Activated naive CD4-positive, alpha-beta T cell treated with anti-CD3 and anti-CD28 coated beads, Interleukin-2, amount 10 ng/mL, durations not matched to agents 7 days and 5 days (primary cell): Measurements from ENCODE around the gene ELP5.

Source experiments
- CTCF ChIA-PET: fragments of 350-600 bp; sonication (Branson Sonifier 250); formaldehyde crosslinking; loops from one replicate; lab custom pipeline; 2021; ENCODE audit warnings: antibody characterized with exemption; lab: Charles Lee
- DNase-seq: peaks from one replicate; pipeline ENCODE4 v3.0.0-alpha.2; 2020
- H3K27ac Mint-ChIP-seq: one replicate; pipeline ENCODE4 v1.8.0; 2021; ENCODE audit warnings: mild to moderate bottlenecking, moderate library complexity, mixed read lengths
- H3K27me3 Mint-ChIP-seq: one replicate; pipeline ENCODE4 v1.8.0; 2021; ENCODE audit warnings: mild to moderate bottlenecking, mixed read lengths
- H3K36me3 Mint-ChIP-seq: one replicate; pipeline ENCODE4 v1.8.0; 2021; ENCODE audit warnings: mixed read lengths
- H3K4me1 Mint-ChIP-seq: one replicate; pipeline ENCODE4 v1.8.0; 2021; ENCODE audit warnings: mixed read lengths
- H3K4me3 Mint-ChIP-seq: one replicate; pipeline ENCODE4 v1.8.0; 2021; ENCODE audit warnings: mild to moderate bottlenecking, moderate library complexity, mixed read lengths
- H3K9me3 Mint-ChIP-seq: one replicate; pipeline ENCODE4 v1.8.0; 2021; ENCODE audit warnings: mixed read lengths

The ELP5 gene

DNA sequence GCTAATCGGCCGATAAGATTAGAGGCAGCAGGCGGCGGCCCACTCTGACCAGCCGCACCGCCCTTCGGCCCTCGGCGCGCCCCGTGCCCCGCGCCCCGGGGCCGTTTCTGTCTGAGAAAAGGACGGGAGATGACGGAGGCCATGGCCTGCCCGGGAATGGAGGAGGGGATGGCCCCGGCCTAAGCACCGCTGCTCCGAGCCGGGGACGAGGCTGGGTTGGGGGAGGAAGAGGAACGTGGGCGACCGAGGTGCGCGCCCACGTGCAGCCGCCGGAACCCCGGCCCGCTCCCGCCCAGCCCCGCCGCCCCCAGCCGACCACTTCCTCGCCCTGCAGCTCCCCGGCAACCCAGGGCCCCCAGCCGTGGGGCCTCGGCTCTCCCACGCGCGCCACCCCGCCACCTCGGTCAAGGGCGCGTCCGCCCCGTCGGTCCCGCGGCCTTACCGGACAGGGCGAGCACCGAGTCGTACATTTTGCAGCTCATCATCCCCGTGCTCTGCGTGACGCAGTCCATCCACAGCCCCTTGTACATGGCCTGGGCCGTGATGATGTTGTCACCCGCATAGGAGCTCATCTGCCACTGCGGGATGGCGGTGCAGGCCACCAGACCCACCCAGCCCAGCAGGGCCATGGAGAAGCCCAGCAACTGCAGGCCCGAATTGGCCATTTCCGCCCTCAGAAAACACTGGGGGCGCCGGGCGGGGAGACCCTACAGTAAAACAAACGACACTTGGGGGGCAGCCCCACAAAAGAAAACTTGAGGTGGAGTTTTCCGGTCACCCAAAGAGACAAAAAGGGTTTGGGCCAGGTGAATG lies 9.6 kb downstream of the ELP5 start:
- peaks cover 31% of the 10 kb centered on the region for H3K4me1 Mint-ChIP-seq
- peaks cover 7% of the 10 kb centered on the region for H3K36me3 Mint-ChIP-seq
- DNase-seq = peak; percentile 39
- no peaks in the 10 kb centered on the region for H3K9me3 Mint-ChIP-seq
- H3K27ac Mint-ChIP-seq = peak overlapping the region; percentile 65
- peaks cover 62% of the 10 kb centered on the region for H3K27me3 Mint-ChIP-seq
- CTCF ChIA-PET = no interaction called here
- H3K4me3 Mint-ChIP-seq = peak overlapping the region; percentile 57

DNA sequence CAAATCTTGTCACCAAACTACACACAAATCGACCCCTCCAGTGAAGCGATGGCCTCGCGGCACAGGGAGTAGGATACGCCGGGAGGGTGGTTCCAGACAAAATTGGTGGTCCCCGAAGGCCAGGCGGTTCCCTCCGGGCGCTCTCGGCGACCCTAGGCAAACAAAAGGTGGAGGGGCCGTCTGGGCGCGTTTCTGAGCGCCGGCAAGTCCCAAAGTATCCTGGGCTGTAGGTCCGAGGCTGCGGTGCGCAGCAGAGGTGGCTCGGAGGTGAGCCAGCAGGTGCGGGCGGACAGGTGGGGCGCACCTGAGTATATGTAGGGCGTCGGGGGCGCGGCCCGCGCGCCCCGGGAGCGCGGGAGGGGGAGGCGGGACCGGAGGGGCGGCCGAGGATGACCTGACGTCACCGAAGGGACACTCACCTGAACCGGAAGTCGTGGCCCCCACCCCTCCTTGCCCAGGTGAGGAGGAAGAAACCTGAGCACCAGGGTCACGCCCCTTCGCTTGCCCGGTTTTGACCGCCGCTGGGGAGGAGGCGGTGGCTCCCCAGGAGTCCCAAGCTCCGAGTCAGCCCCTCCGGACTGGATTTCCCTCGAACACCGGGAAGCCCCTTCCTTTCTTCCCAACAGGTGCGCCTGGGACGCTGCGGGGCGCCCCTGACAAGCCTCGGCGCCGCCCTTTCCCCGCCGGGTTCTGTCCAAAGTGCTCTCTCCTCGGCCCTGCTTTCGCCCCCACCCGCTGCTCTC lies 10.3 kb downstream of the ELP5 start, which contains the start of gene CLDN7:
CLDN7 (minus strand) TSS at position 287 of the 743 bp plus-strand sequence. CDS start 435 bp downstream, outside the sequence.
- peak; percentile 37 for DNase-seq
- Mint-ChIP-seq H3K4me1 (peaks cover 33% of the 10 kb centered on the region), H3K9me3 (no peaks in the 10 kb centered on the region), H3K4me3 (peak within 1 kb of the TSS; percentile 57), H3K27ac (peak within 1 kb of the TSS; percentile 65), H3K36me3 (peaks cover 3% of the 10 kb centered on the region), H3K27me3 (peaks cover 69% of the 10 kb centered on the region)
- CTCF ChIA-PET = no interaction called here

DNA sequence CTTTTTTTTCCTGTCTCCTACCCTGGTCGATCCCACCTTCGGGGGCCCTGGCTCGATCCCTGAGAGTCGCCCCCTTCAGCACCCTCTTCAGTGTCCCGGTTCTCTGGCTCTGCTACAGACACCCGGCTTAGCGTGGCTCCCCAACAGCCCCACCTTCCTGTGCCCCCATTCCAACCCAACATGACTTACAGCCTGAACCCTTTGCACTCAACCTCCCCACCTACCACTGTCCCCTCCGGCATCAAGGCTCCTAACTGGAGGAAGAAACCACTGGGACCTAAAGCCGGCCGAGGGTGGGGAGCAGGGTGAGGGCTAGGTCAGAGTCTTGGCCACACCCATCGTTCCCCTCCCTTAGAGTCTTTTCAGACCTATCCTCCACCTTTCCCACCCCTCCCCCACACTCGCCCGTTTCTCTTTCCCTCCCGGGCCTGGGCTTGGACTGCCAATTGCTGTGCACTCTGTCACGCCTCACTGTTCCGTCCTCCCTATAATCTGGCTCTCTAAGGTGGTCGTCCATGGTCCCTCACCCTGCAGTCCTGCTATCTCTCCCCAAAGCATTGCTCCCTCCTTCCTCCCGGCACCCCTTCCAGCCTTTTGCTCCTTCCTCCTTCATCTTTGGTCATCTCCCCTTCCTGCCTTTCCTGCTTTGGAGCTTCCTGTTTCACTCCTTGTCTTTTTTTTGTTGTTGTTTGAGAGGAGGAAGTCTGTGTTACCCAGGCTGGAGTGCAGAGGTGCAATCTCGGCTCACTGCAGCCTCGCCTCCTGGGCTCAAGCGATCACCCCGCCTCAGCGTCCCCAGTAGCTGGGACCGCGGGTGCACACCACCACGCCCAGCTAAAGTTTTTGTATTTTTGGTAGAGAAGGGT lies 11.2 kb downstream of the ELP5 start:
- peak; percentile 54 for DNase-seq
- peaks cover 76% of the 10 kb centered on the region for H3K27me3 Mint-ChIP-seq

DNA sequence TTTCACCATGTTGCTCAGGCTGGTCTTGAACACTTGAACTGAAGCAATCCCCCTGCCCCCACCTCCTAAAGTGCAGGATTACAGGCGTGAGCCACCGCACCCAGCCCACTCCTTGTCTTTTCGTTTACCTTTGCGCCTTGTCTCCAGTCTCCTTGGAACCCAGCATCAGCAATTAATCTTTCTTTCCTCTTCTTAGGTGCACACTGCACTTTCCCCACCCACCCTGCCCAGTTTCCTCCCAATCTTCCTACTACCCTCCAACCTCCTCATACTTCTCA lies 11.7 kb downstream of the ELP5 start:
- H3K9me3 Mint-ChIP-seq = no peaks in the 10 kb centered on the region
- H3K4me1 Mint-ChIP-seq = peaks cover 33% of the 10 kb centered on the region
- no peak overlapping the region for H3K4me3 Mint-ChIP-seq
- peaks cover 80% of the 10 kb centered on the region for H3K27me3 Mint-ChIP-seq
- H3K27ac Mint-ChIP-seq = no peak overlapping the region
- H3K36me3 Mint-ChIP-seq = peaks cover 3% of the 10 kb centered on the region
- CTCF ChIA-PET = interaction anchor here (0.6 to 0.8 kb wide), 2 partner anchors 218 to 239 kb away, joined by 3 read pairs; no protein-coding TSS in a partner anchor
- DNase-seq = no peak

More for the DNA sequence above, 11.2 kb downstream of the ELP5 start:
- Mint-ChIP-seq H3K27ac (peak overlapping the region; percentile 24), H3K36me3 (peaks cover 3% of the 10 kb centered on the region), H3K9me3 (no peaks in the 10 kb centered on the region), H3K4me1 (peaks cover 33% of the 10 kb centered on the region), H3K4me3 (peak overlapping the region; percentile 19)
- CTCF ChIA-PET = interaction anchor here (0.6 to 0.8 kb wide), 2 partner anchors 218 to 240 kb away, joined by 3 read pairs; no protein-coding TSS in a partner anchor

DNA sequence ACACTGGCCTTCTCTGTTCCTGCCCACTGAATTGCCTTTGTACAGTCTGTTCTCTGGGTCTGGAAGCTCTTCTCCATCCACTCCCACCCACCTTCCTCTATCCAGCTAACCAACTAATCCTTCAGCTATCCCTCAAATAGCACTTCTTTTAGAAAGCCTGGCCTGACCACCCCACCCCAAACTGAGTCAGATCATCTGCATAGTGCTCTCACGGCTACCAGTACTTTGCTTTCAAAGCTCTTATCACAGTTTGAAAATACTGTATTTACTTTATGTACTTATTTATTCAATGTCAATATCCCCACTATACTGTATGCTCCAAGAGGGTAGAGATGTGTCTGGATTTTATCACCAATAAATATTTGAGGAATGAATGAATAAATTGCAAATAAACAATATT lies 14.8 kb downstream of the ELP5 start:
- Mint-ChIP-seq H3K4me3 (no peak overlapping the region), H3K4me1 (peaks cover 24% of the 10 kb centered on the region), H3K27me3 (peaks cover 78% of the 10 kb centered on the region), H3K36me3 (peaks cover 3% of the 10 kb centered on the region), H3K9me3 (no peaks in the 10 kb centered on the region), H3K27ac (no peak overlapping the region)
- no peak for DNase-seq
- CTCF ChIA-PET = interaction anchor here (1.4 kb wide), 1 partner anchor 30 kb away, joined by 3 read pairs; no protein-coding TSS in a partner anchor

DNA sequence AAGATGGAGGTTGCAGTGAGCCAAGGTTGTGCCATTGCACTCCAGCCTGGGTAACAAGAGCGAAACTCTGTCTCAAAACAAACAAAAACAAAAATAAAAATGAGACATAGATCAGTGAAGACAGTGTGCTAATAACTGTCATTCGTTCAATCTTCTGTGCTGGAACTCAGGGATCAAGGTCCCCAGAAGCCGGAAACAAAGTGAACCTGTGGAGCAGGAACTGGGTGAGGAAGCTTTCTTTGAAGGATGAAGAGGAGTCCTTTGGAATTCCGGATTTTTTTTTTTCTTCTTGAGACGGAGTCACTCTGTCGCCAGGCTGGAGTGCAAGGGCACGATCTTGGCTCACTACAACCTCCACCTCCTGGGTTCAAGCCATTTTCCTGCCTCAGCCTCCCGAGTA lies 27.4 kb downstream of the ELP5 start:
- Mint-ChIP-seq H3K4me3 (no peak overlapping the region), H3K36me3 (no peaks in the 10 kb centered on the region), H3K9me3 (no peaks in the 10 kb centered on the region), H3K27me3 (peaks cover 52% of the 10 kb centered on the region), H3K27ac (no peak overlapping the region), H3K4me1 (peaks cover 28% of the 10 kb centered on the region)
- CTCF ChIA-PET = interaction anchor here (0.7 to 10.4 kb wide), 4 partner anchors 10 to 124 kb away, joined by 3 to 78 read pairs (median 4); no protein-coding TSS in a partner anchor
- no peak for DNase-seq

DNA sequence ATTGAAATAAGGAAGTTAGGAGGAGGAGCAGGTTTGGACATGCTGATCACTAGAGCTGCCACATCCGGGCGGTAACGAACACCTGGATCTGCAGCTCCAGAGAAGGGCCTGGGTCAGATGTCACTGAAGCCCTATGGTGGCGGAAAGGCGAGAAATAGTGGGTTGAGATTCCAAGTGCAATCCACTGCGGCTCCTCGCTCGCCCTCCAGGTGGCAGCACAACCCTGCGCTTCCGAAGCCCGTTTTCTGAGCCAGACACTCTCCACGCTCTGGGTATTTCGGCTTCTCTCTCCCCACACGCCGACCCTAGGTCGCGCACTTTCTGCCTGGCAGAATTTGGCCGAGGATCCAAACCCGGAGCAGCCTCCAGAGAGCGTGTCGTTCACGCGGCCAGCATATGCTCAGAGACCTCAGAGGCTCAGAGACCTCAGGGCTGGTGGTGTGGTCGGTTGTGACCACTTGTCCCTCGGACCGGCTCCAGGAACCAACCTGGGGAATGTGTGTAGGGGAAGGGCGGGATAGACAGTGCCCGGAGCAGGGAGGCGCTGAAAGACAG lies 28.6 kb downstream of the ELP5 start:
- DNase-seq = peak; percentile 89
- H3K27ac Mint-ChIP-seq = peak overlapping the region; percentile 45
- no peaks in the 10 kb centered on the region for H3K9me3 Mint-ChIP-seq
- H3K4me1 Mint-ChIP-seq = peaks cover 28% of the 10 kb centered on the region
- CTCF ChIA-PET = interaction anchor here (0.8 to 10.4 kb wide), 5 partner anchors 12 to 280 kb away, joined by 3 to 78 read pairs (median 4); partner anchors contain the start of gene ACAP1
- H3K27me3 Mint-ChIP-seq = peaks cover 61% of the 10 kb centered on the region
- no peaks in the 10 kb centered on the region for H3K36me3 Mint-ChIP-seq
- H3K4me3 Mint-ChIP-seq = peak overlapping the region; percentile 71

DNA sequence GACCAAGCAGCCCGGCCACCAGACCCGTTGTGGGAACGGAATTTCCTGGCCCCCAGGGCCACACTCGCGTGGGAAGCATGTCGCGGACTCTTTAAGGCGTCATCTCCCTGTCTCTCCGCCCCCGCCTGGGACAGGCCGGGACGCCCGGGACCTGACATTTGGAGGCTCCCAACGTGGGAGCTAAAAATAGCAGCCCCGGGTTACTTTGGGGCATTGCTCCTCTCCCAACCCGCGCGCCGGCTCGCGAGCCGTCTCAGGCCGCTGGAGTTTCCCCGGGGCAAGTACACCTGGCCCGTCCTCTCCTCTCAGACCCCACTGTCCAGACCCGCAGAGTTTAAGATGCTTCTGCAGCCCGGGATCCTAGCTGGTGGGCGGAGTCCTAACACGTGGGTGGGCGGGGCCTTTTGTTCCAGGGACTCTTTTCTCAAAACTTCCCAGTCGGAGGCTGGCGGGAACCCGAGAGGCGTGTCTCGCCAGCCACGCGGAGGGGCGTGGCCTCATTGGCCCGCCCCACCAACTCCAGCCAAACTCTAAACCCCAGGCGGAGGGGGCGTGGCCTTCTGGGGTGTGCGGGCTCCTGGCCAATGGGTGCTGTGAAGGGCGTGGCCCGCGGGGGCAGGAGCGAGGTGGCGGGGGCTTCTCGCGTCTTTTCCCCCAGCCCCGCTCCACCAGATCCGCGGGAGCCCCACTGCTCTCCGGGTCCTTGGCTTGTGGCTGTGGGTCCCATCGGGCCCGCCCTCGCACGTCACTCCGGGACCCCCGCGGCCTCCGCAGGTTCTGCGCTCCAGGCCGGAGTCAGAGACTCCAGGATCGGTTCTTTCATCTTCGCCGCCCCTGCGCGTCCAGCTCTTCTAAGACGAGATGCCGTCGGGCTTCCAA lies 29.3 kb downstream of the ELP5 start, which contains the start of gene SLC2A4:
SLC2A4 (plus strand) TSS at position 645 of the 879 bp plus-strand sequence; CDS start at position 862, 217 bp downstream.
- peak within 1 kb of the TSS; percentile 45 for H3K27ac Mint-ChIP-seq
- H3K27me3 Mint-ChIP-seq = peaks cover 65% of the 10 kb centered on the region

DNA sequence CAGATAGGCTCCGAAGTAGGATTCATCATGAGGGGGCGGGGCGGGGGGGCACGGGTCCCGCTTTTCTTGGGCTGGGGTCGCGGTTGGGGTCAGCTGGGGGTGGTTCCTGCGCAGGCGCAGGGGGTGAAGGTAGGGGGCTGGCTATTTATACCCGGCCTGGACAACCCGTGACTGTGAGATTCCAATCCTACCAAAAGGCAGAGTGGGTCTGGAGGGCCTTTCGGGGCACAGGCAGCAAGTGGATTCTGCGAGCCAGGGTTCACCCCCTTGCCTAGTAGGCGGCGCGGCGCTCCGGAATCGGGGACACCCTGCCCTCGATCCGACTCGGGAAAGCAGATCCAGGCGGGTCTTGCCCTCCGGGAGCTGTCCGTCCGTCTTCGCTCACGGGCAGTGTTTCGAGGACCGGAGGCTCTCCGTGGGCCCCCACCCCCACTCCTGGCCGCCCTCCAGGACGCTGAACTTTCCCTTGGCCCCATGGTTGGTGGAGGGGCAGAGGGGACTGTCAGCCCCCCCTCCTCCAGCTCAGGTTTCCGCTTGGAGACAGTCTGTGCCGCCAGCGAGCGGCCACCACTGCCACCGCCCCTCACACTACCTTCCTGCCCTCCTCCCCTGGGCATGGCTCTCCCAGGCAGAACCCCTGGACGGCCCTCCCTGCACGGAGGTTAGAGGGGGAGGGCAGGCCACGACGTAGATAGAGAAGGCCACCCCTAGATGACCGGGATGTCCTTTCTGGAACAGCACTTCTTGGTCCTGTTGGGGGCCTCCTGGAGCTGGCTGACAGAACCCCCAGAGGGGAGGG lies 30.1 kb downstream of the ELP5 start:
- CTCF ChIA-PET = interaction anchor here (0.6 to 10.4 kb wide), 5 partner anchors 10 to 279 kb away, joined by 3 to 78 read pairs (median 4); partner anchors contain the start of gene SENP3
- Mint-ChIP-seq H3K27me3 (peaks cover 74% of the 10 kb centered on the region), H3K27ac (no peak overlapping the region), H3K4me1 (peaks cover 28% of the 10 kb centered on the region), H3K9me3 (no peaks in the 10 kb centered on the region), H3K36me3 (no peaks in the 10 kb centered on the region), H3K4me3 (peak overlapping the region; percentile 71)
- no peak for DNase-seq

More for the DNA sequence above, 29.3 kb downstream of the ELP5 start, which contains the start of gene SLC2A4:
- CTCF ChIA-PET = interaction anchor here (0.6 to 10.4 kb wide), 6 partner anchors 9 to 280 kb away, joined by 3 to 78 read pairs (median 4); partner anchors contain the start of gene SENP3
- Mint-ChIP-seq H3K9me3 (no peaks in the 10 kb centered on the region), H3K4me3 (peak within 1 kb of the TSS; percentile 71), H3K4me1 (peaks cover 28% of the 10 kb centered on the region), H3K36me3 (no peaks in the 10 kb centered on the region)
- peak; percentile 90 for DNase-seq

DNA sequence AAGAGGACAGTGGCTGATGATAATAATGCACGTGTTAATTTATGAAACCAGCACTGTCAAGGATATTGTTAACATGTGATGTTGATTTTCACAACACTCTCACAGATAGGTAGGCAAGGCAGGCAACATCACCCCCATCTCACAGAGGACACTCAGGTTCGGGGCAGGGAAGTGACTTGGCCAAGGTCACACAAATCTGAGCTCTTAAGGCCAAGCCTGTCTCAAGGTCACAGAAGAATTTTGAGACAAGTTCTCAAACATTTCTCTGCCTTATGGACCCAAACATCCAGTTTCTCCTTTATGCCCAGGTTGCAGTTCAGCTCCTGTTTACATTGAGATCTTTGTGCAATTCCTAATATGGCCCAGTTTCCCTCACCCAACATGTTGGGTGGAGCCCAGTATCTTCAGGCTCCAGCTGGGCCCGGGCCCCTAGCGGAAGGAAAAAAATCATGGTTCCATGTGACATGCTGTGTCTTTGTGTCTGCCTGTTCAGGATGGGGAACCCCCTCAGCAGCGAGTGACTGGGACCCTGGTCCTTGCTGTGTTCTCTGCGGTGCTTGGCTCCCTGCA lies 30.8 kb downstream of the ELP5 start:
- H3K36me3 Mint-ChIP-seq = no peaks in the 10 kb centered on the region
- peak overlapping the region; percentile 3 for H3K4me3 Mint-ChIP-seq
- H3K27me3 Mint-ChIP-seq = peaks cover 81% of the 10 kb centered on the region

DNA sequence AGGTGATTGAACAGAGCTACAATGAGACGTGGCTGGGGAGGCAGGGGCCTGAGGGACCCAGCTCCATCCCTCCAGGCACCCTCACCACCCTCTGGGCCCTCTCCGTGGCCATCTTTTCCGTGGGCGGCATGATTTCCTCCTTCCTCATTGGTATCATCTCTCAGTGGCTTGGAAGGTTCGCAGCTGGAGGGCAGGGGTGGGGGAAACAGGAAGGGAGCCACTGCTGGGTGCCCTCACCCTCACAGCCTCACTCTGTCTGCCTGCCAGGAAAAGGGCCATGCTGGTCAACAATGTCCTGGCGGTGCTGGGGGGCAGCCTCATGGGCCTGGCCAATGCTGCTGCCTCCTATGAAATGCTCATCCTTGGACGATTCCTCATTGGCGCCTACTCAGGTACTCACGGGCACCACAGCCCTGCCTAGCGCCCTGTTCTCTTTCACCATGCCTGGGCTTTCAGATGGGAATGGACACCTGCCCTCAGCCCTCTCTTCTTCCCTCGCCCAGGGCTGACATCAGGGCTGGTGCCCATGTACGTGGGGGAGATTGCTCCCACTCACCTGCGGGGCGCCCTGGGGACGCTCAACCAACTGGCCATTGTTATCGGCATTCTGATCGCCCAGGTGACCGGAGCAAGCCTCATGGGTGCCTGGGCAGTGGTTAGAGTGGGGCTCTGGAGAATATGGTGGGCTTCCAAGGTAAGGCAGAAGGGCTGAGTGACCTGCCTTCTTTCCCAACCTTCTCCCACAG lies 31.6 kb downstream of the ELP5 start:
- Mint-ChIP-seq H3K27me3 (peaks cover 89% of the 10 kb centered on the region), H3K4me3 (no peak overlapping the region), H3K4me1 (peaks cover 28% of the 10 kb centered on the region), H3K27ac (no peak overlapping the region), H3K36me3 (no peaks in the 10 kb centered on the region), H3K9me3 (no peaks in the 10 kb centered on the region)
- CTCF ChIA-PET = interaction anchor here (10.4 kb wide), 1 partner anchor 14 kb away, joined by 78 read pairs; no protein-coding TSS in a partner anchor
- no peak for DNase-seq

More for the DNA sequence above, 30.8 kb downstream of the ELP5 start:
- no peaks in the 10 kb centered on the region for H3K9me3 Mint-ChIP-seq
- peaks cover 28% of the 10 kb centered on the region for H3K4me1 Mint-ChIP-seq
- DNase-seq = no peak
- H3K27ac Mint-ChIP-seq = no peak overlapping the region
- CTCF ChIA-PET = interaction anchor here (1.2 to 10.4 kb wide), 2 partner anchors 15 to 278 kb away, joined by 4 to 78 read pairs; partner anchors contain the start of gene SENP3
